Measurements from ENCODE around the gene LY86. TPM values are rescaled to one million over a fixed set of nuclear protein-coding genes. Genes with fewer than 3 reads are reported as not detected.

The LY86 gene
- total RNA-seq, 3 donors from 2014 or later (not counting 1 experiment from before 2014, with no cell fraction given), result 2.0 to 5.1 (median 2.2) TPM

DNA sequence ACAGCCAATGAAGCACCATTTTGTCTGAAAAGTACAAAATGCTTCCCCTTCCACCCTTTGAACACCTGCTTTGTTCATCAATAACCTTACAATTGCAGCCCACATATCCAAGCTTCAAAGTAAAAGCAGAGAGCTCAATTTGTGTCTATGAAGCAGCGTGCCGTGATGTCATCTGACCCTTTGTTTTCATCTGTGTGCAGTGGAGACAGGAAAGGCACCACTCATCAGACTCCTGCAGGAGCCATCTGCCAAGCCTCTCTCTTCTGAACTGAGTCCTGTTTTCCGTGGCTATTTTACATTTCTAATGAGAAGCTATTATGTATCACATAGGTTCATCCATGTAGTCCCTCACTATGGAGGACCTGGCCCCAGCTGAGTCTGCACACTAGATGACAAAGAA, 7.5 kb upstream of the LY86 start:
- Histone ChIP-seq H3K27me3 (ENCODE audit: control insufficient read depth, insufficient read depth, low read length) (no peaks in the 10 kb centered on the region), H3K36me3 (ENCODE audit: control insufficient read depth, insufficient read depth, low read length) (no peaks in the 10 kb centered on the region), H3K4me3 (ENCODE audit: low read length) (no peak overlapping the region), H3K4me1 (ENCODE audit: control insufficient read depth, insufficient read depth, low read length) (peaks cover 7% of the 10 kb centered on the region), H3K27ac (ENCODE audit: low read length) (no peak overlapping the region), H3K9me3 (ENCODE audit: control insufficient read depth, insufficient read depth, low read length) (no peaks in the 10 kb centered on the region)
- H3K36me3 Mint-ChIP-seq, result no peaks in the 10 kb centered on the region
- intact Hi-C loops (cut with micrococcal nuclease), result no loop called here
- H3K27me3 Mint-ChIP-seq (ENCODE audit: low read depth in 2 of 2), result peaks cover 5 to 18% of the 10 kb centered on the region in 2 donors
- 72% methylated on average over 3 of the region's 3 CpGs for WGBS (ENCODE audit: insufficient coverage)
- no peak for ATAC-seq
- no peaks in the 10 kb centered on the region for H3K9me3 Mint-ChIP-seq
- peaks cover 7 to 11% of the 10 kb centered on the region in 2 donors for H3K4me1 Mint-ChIP-seq
- no peak overlapping the region for H3K27ac Mint-ChIP-seq
- H3K4me3 Mint-ChIP-seq, result no peak overlapping the region
- DNase-seq, result peak in 1 of 2 donors; percentile 64
- TF ChIP-seq, protein P1, sequence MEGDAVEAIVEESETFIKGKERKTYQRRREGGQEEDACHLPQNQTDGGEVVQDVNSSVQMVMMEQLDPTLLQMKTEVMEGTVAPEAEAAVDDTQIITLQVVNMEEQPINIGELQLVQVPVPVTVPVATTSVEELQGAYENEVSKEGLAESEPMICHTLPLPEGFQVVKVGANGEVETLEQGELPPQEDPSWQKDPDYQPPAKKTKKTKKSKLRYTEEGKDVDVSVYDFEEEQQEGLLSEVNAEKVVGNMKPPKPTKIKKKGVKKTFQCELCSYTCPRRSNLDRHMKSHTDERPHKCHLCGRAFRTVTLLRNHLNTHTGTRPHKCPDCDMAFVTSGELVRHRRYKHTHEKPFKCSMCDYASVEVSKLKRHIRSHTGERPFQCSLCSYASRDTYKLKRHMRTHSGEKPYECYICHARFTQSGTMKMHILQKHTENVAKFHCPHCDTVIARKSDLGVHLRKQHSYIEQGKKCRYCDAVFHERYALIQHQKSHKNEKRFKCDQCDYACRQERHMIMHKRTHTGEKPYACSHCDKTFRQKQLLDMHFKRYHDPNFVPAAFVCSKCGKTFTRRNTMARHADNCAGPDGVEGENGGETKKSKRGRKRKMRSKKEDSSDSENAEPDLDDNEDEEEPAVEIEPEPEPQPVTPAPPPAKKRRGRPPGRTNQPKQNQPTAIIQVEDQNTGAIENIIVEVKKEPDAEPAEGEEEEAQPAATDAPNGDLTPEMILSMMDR (IDR thresholded peaks at IDR 0.05), result no peak

DNA sequence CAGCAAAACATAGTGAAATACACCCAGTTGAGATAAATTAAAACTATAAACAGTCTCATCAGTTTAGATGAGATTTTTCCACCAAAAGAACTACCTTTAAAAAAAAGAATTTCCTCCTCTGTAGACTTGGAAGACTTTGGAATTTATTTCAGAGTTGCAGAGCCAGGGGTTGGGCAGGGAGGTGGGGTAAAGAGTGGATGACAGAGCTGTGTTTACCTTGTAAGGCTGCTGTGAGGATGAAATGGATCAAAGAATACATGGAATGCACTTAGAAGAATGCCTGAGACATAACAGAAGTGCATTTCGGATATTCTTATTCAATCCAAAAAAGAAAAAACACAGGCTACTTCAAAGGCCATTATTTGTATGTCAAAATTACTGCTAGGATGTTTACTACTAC, 6.4 kb upstream of the LY86 start:
- H3K27ac Mint-ChIP-seq, result no peak overlapping the region
- H3K4me1 Mint-ChIP-seq, result peaks cover 7 to 15% of the 10 kb centered on the region in 2 donors

DNA sequence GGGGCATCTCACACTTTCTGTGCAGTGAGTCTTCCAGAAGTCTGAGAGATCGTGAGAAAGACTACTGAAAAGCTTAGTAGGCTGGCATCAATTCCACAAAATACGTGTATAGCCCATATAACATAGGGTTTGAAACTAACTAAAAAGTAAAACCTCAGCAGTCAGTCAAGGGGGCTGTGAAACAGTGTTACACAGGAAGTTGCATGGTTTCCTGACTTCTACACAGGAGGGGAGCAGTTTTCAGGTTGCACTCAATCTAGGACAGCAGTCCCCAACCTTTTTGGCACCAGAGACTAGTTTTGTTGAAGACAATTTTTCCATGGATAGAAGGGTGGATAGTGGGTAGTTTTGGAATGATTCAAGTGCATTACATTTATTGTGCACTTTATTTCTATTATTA, 4.7 kb upstream of the LY86 start:
- 56% methylated on average over 2 of the region's 2 CpGs for WGBS (ENCODE audit: insufficient coverage)
- no peaks in the 10 kb centered on the region for H3K36me3 Mint-ChIP-seq
- TF ChIP-seq, protein P1 (IDR thresholded peaks at IDR 0.05), result no peak
- no peak overlapping the region for H3K27ac ChIP-seq (ENCODE audit: low read length)
- H3K4me1 ChIP-seq (ENCODE audit: control insufficient read depth, insufficient read depth, low read length), result peaks cover 29% of the 10 kb centered on the region
- H3K27me3 ChIP-seq (ENCODE audit: control insufficient read depth, insufficient read depth, low read length), result no peaks in the 10 kb centered on the region
- ATAC-seq (peak in 2 of 3 donors; percentile 55 to 57), DNase-seq (peak in 1 of 2 donors; percentile 63)
- H3K4me3 Mint-ChIP-seq, result no peak overlapping the region
- H3K9me3 ChIP-seq (ENCODE audit: control insufficient read depth, insufficient read depth, low read length), result no peaks in the 10 kb centered on the region
- no peak overlapping the region for H3K4me3 ChIP-seq (ENCODE audit: low read length)
- H3K27ac Mint-ChIP-seq, result peak overlapping the region in 1 of 2 donors; percentile 14
- intact Hi-C loops (cut with micrococcal nuclease), result no loop called here
- peaks cover 7 to 28% of the 10 kb centered on the region in 2 donors for H3K4me1 Mint-ChIP-seq
- H3K36me3 ChIP-seq (ENCODE audit: control insufficient read depth, insufficient read depth, low read length), result no peaks in the 10 kb centered on the region
- no peaks in the 10 kb centered on the region for H3K9me3 Mint-ChIP-seq
- peaks cover 2 to 13% of the 10 kb centered on the region in 2 donors for H3K27me3 Mint-ChIP-seq (ENCODE audit: low read depth in 2 of 2)

More for the DNA sequence above, 6.4 kb upstream of the LY86 start:
- H3K9me3 Mint-ChIP-seq, result no peaks in the 10 kb centered on the region
- TF ChIP-seq, protein P1 (IDR thresholded peaks at IDR 0.05), result no peak
- WGBS (ENCODE audit: insufficient coverage), result no CpG with 5 or more reads among the region's 1 CpG
- Histone ChIP-seq H3K4me3 (ENCODE audit: low read length) (no peak overlapping the region), H3K4me1 (ENCODE audit: control insufficient read depth, insufficient read depth, low read length) (peaks cover 14% of the 10 kb centered on the region), H3K36me3 (ENCODE audit: control insufficient read depth, insufficient read depth, low read length) (no peaks in the 10 kb centered on the region), H3K27me3 (ENCODE audit: control insufficient read depth, insufficient read depth, low read length) (no peaks in the 10 kb centered on the region), H3K27ac (ENCODE audit: low read length) (no peak overlapping the region), H3K9me3 (ENCODE audit: control insufficient read depth, insufficient read depth, low read length) (no peaks in the 10 kb centered on the region)
- no peaks in the 10 kb centered on the region for H3K36me3 Mint-ChIP-seq
- DNase-seq, result no peak
- intact Hi-C loops (cut with micrococcal nuclease), result no loop called here
- H3K27me3 Mint-ChIP-seq (ENCODE audit: low read depth in 2 of 2), result peaks cover 2 to 18% of the 10 kb centered on the region in 2 donors
- no peak overlapping the region for H3K4me3 Mint-ChIP-seq
- no peak for ATAC-seq

All from natural killer cell (primary cell).